K562 (cell line): ENCODE results near the gene ACACB. TPM values are rescaled to one million over a fixed set of nuclear protein-coding genes. Genes with fewer than 3 reads are reported as not detected.

ENCODE experiments used
- EWSR1 ChIP-seq: fragments of 450-650 bp; IDR thresholded peaks from 2 replicates; pipeline ENCODE4 v1.6.1; 2018; ENCODE audit warnings: borderline replicate concordance, mild to moderate bottlenecking, low read depth, moderate library complexity; ENCODE audit not compliant: partially characterized antibody
- FOS ChIP-seq: IDR thresholded peaks from 3 replicates; pipeline ENCODE4 v1.6.1; 2011; ENCODE audit not compliant: insufficient read length; ENCODE audit errors: extremely low read depth
- FOXK2 ChIP-seq, 2 experiments: fragments of 450-650 bp; IDR thresholded peaks in 1 of 2; conservative IDR thresholded peaks in 1 of 2; 2 replicates each; pipeline ENCODE4 v1.6.1; 2016; ENCODE audit warnings: low read depth in 2 of 2, mild to moderate bottlenecking in 1 of 2
- HNRNPK ChIP-seq: fragments of 200-400 bp; formaldehyde crosslinking; IDR thresholded peaks from one replicate; pipeline ENCODE4 v1.6.1; 2018; ENCODE audit warnings: mild to moderate bottlenecking, low read depth, low read length; ENCODE audit not compliant: poor library complexity, severe bottlenecking
- MED1 ChIP-seq: sonication (generic); formaldehyde crosslinking; IDR thresholded peaks from 2 replicates; pipeline ENCODE4 v1.8.1; 2023; ENCODE audit warnings: missing genetic modification reagents, borderline replicate concordance
- MIER1 ChIP-seq: fragments of 450-650 bp; IDR thresholded peaks from 2 replicates; pipeline ENCODE4 v1.6.1; 2016; ENCODE audit warnings: antibody characterized with exemption, mild to moderate bottlenecking, low read depth
- NR0B1 ChIP-seq: fragments of 450-650 bp; IDR thresholded peaks from one replicate; pipeline ENCODE4 v1.6.1; 2018; ENCODE audit warnings: mild to moderate bottlenecking, moderate library complexity; ENCODE audit not compliant: partially characterized antibody
- RBM22 ChIP-seq: fragments of 200-400 bp; formaldehyde crosslinking; IDR thresholded peaks from 2 replicates; pipeline ENCODE4 v1.6.1; 2018; ENCODE audit warnings: low read length, low read depth; ENCODE audit not compliant: poor library complexity, severe bottlenecking
- RNF2 ChIP-seq: sonication (generic); IDR thresholded peaks from 2 replicates; pipeline ENCODE4 v1.6.1; 2016
- SP1 ChIP-seq: sonication (generic); formaldehyde crosslinking; IDR thresholded peaks from 2 replicates; pipeline ENCODE4 v1.8.1; 2022; ENCODE audit warnings: mild to moderate bottlenecking, missing genetic modification reagents
- SREBF2 ChIP-seq: sonication (generic); formaldehyde crosslinking; IDR thresholded peaks from 2 replicates; pipeline ENCODE4 v1.4.0; 2020; ENCODE audit warnings: mild to moderate bottlenecking, missing genetic modification reagents
- SRF ChIP-seq, 2 experiments: fragments of 250-450, 450-650 bp in 1 of 2; sonication (Bioruptor Pico) in 1 of 2; sonication (generic) in 1 of 2; formaldehyde crosslinking; IDR thresholded peaks; 2 replicates each; pipeline versions ENCODE4 v1.5.0 to v1.5.1; 2020 to 2022; ENCODE audit warnings: mild to moderate bottlenecking in 1 of 2, missing genetic modification reagents in 1 of 2
- STAG1 ChIP-seq: sonication (generic); formaldehyde crosslinking; IDR thresholded peaks from 2 replicates; pipeline ENCODE4 v1.5.0; 2020; ENCODE audit warnings: missing genetic modification reagents, borderline replicate concordance
- XRCC5 ChIP-seq: fragments of 200-400 bp; formaldehyde crosslinking; IDR thresholded peaks from 2 replicates; pipeline ENCODE4 v1.6.1; 2017; ENCODE audit warnings: low read depth, mild to moderate bottlenecking, low read length
- ZNF197 ChIP-seq: fragments of 200-800 bp; sonication (Bioruptor generic); IDR thresholded peaks from 2 replicates; pipeline ENCODE4 v1.6.1; 2016; ENCODE audit warnings: low read depth, missing genetic modification characterization, missing compliant biosample characterization
- ZNF239 ChIP-seq: fragments of 250-450 bp; sonication (Bioruptor Pico); IDR thresholded peaks from 2 replicates; pipeline ENCODE4 v1.4.0; 2020; ENCODE audit warnings: mild to moderate bottlenecking
- ZNF592 ChIP-seq: fragments of 450-650 bp; IDR thresholded peaks from 2 replicates; pipeline ENCODE4 v1.6.1; 2017; ENCODE audit warnings: antibody characterized with exemption, mild to moderate bottlenecking
- polyA plus RNA-seq, 8 experiments: library from polyadenylated mRNA; depleted of rRNA in 4 of 8; stranded (reverse) in 5 of 8; unstranded in 3 of 8; fragments of >200 nt; fragmentation: Nextera tagmentation in 2 of 8; fragmentation: Illumina TruSeq in 1 of 8; extraction: Ambion mirVana in 2 of 8; extraction: Trizol in 1 of 8; gene quantifications; 2 replicates each; pipeline versions ENCODE4 v1.2.1 to v1.2.3, GENCODE V29; 2011 to 2014; ENCODE audit warnings: inconsistent platforms in 1 of 8, missing spikeins in 1 of 8
- total RNA-seq, 7 experiments: library from RNA; depleted of rRNA in 6 of 7; stranded (reverse); fragments of >200 nt in 6 of 7; fragmentation: Illumina TruSeq in 2 of 7; extraction: Trizol in 2 of 7; gene quantifications; 2 replicates each; pipeline versions ENCODE4 v1.2.1 to v1.2.3, GENCODE V29; 2011 to 2021; ENCODE audit warnings: low replicate concordance in 1 of 7
- TF ChIP-seq, protein P1 (sequence below): IDR thresholded peaks from 2 replicates; pipeline ENCODE4 v1.6.1; 2011; ENCODE audit warnings: borderline replicate concordance, low read depth, mild to moderate bottlenecking, moderate library complexity, low read length; ENCODE audit not compliant: insufficient read depth, poor library complexity, severe bottlenecking

The ACACB gene
- total and polyA plus RNA-seq, 9 of the 15 experiments (the other 6 are each of a cell fraction or from before 2014, with no cell fraction given) = 0.10 to 2.5 (median 0.83) TPM

GRCh38 chr12:109154451-109155438 lies 38.4 kb downstream of the ACACB start (continued):
- no peak for TF ChIP-seq NR0B1
- no peak for TF ChIP-seq MED1
- TF ChIP-seq FOS = no peak
- no peak for TF ChIP-seq ZNF239 (CRISPR knock-in tag)
- no peak for TF ChIP-seq SRF (CRISPR knock-in tag; IDR thresholded peaks at IDR 0.05)
- no peak for TF ChIP-seq MIER1
- no peak for TF ChIP-seq SREBF2 (CRISPR knock-in tag)
- TF ChIP-seq XRCC5 = no peak
- no peak for TF ChIP-seq RBM22
- TF ChIP-seq ZNF592 = no peak
- no peak for TF ChIP-seq EWSR1
- no peak for TF ChIP-seq HNRNPK
- TF ChIP-seq ZNF197 = no peak
- no peak for TF ChIP-seq SP1 (CRISPR knock-in tag)
- TF ChIP-seq FOXK2 (conservative IDR thresholded peaks at IDR 0.05 in 1 of 2, IDR thresholded peaks at IDR 0.05 in 1 of 2; ENCODE audit: low read depth in 2 of 2) = 0 out of 4 replicates have a peak, but pooled peaks of 1 of the 2 experiments have one; percentile 44
- TF ChIP-seq, protein P1, sequence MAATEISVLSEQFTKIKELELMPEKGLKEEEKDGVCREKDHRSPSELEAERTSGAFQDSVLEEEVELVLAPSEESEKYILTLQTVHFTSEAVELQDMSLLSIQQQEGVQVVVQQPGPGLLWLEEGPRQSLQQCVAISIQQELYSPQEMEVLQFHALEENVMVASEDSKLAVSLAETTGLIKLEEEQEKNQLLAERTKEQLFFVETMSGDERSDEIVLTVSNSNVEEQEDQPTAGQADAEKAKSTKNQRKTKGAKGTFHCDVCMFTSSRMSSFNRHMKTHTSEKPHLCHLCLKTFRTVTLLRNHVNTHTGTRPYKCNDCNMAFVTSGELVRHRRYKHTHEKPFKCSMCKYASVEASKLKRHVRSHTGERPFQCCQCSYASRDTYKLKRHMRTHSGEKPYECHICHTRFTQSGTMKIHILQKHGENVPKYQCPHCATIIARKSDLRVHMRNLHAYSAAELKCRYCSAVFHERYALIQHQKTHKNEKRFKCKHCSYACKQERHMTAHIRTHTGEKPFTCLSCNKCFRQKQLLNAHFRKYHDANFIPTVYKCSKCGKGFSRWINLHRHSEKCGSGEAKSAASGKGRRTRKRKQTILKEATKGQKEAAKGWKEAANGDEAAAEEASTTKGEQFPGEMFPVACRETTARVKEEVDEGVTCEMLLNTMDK = no peak
- TF ChIP-seq STAG1 (CRISPR knock-in tag) = no peak
- TF ChIP-seq RNF2 = no peak
